Gastroesophageal sphincter (tissue), 4 donors: Measurements from ENCODE around the gene CNNM4. TPM values are rescaled to one million over a fixed set of nuclear protein-coding genes. Genes with fewer than 3 reads are reported as not detected.

Experiments used
- ATAC-seq: fragments of 150-250 bp; one replicate; pipeline ENCODE4 v1.9.1; 2016; ENCODE audit warnings: mild to moderate bottlenecking, moderate library complexity
- H3K27ac ChIP-seq, 4 donors: fragments of 200-600 bp; sonication (generic) in 3 of 4; 1 replicate in 3 of 4; 2 replicates in 1 of 4; pipeline ENCODE4 v1.5.1; 2016 to 2019
- H3K27me3 ChIP-seq: fragments of 200-600 bp; sonication (generic); one replicate; pipeline ENCODE4 v1.5.1; 2019
- H3K36me3 ChIP-seq, 2 donors: fragments of 200-600 bp; sonication (generic); one replicate each; pipeline ENCODE4 v1.5.1; 2019; ENCODE audit warnings: control low read depth in 1 of 2
- H3K4me1 ChIP-seq, 3 donors: fragments of 200-600 bp; sonication (generic); 1 replicate in 2 of 3; 2 replicates in 1 of 3; pipeline ENCODE4 v1.5.1; 2016 to 2019; ENCODE audit warnings: control low read depth in 2 of 3
- H3K4me3 ChIP-seq, 2 donors: fragments of 200-600 bp; sonication (generic); one replicate each; pipeline ENCODE4 v1.5.1; 2019; ENCODE audit warnings: mild to moderate bottlenecking in 1 of 2, moderate library complexity in 1 of 2
- H3K9me3 ChIP-seq, 3 donors: fragments of 200-600 bp; sonication (generic); one replicate each; pipeline ENCODE4 v1.5.1; 2017 to 2019; ENCODE audit warnings: control low read depth in 2 of 3
- EP300 ChIP-seq: sonication (generic); formaldehyde crosslinking; IDR thresholded peaks from one replicate; pipeline ENCODE4 v1.6.1; 2017; ENCODE audit warnings: antibody characterized with exemption, mild to moderate bottlenecking
- POLR2A ChIP-seq, 2 donors: fragments of 450-650 bp; IDR thresholded peaks; one replicate each; pipeline ENCODE4 v1.6.1; 2017; ENCODE audit warnings: antibody characterized with exemption in 2 of 2, mild to moderate bottlenecking in 2 of 2, moderate library complexity in 1 of 2
- POLR2AphosphoS5 ChIP-seq: sonication (generic); formaldehyde crosslinking; IDR thresholded peaks from one replicate; pipeline ENCODE4 v1.6.1; 2017; ENCODE audit warnings: antibody characterized with exemption
- WGBS, 2 donors: methylation state at CpG; one replicate each; pipeline ENCODE4 v1.1.5; 2018; ENCODE audit warnings: low coverage in 1 of 2; 5-methylcytosine and 5-hydroxymethylcytosine counted together
- total RNA-seq, 4 donors: library from RNA; depleted of rRNA; stranded (reverse); fragments of >200 nt; gene quantifications; one replicate each; pipeline ENCODE4 v1.1.0, GENCODE V29; 2016
- TF ChIP-seq, protein P1 (sequence below), 4 experiments: fragments of 200-600 bp in 2 of 4; fragments of 450-650 bp in 2 of 4; sonication (generic) in 1 of 4; IDR thresholded peaks; one replicate each; pipeline ENCODE4 v1.5.1; 2017 to 2019; ENCODE audit warnings: antibody characterized with exemption in 4 of 4, mild to moderate bottlenecking in 2 of 4, moderate library complexity in 2 of 4

Gene CNNM4
- total RNA-seq, 4 donors from 2014 or later = 2.7 to 6.1 (median 5.5) TPM

DNA sequence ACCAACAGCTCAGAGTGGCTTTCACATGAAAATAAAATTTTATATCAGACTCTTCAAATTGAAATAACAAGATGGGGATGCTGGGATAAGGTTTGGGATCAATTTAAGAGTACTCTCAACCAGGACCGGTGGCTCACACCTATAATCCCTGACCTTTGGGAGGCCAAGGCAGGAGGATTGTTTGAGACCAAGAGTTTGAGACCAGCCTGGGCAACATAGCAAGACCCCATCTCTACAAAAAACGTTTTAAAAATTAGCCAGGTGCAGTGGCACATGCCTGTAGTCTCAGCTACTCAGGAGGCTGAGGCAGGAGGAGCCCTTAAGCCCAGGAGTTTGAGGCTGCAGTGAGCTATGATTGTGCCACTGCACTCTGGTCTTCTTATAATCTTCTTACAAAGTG, 23.5 kb upstream of the CNNM4 start:
- Histone ChIP-seq H3K27ac (no peak overlapping the region), H3K27me3 (no peaks in the 10 kb centered on the region), H3K9me3 (no peaks in the 10 kb centered on the region), H3K4me3 (no peak overlapping the region), H3K36me3 (peaks cover 5 to 34% of the 10 kb centered on the region in 2 donors), H3K4me1 (peaks cover 5 to 65% (median 22%) of the 10 kb centered on the region in 3 donors)
- TF ChIP-seq POLR2AphosphoS5 (no peak), POLR2A (IDR thresholded peaks at IDR 0.05) (no peak), EP300 (no peak)
- TF ChIP-seq, protein P1, sequence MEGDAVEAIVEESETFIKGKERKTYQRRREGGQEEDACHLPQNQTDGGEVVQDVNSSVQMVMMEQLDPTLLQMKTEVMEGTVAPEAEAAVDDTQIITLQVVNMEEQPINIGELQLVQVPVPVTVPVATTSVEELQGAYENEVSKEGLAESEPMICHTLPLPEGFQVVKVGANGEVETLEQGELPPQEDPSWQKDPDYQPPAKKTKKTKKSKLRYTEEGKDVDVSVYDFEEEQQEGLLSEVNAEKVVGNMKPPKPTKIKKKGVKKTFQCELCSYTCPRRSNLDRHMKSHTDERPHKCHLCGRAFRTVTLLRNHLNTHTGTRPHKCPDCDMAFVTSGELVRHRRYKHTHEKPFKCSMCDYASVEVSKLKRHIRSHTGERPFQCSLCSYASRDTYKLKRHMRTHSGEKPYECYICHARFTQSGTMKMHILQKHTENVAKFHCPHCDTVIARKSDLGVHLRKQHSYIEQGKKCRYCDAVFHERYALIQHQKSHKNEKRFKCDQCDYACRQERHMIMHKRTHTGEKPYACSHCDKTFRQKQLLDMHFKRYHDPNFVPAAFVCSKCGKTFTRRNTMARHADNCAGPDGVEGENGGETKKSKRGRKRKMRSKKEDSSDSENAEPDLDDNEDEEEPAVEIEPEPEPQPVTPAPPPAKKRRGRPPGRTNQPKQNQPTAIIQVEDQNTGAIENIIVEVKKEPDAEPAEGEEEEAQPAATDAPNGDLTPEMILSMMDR (IDR thresholded peaks at IDR 0.05) = no peak
- 78 to 83% methylated on average over 2 of the region's 2 CpGs for WGBS, 2 donors
- ATAC-seq = no peak

DNA sequence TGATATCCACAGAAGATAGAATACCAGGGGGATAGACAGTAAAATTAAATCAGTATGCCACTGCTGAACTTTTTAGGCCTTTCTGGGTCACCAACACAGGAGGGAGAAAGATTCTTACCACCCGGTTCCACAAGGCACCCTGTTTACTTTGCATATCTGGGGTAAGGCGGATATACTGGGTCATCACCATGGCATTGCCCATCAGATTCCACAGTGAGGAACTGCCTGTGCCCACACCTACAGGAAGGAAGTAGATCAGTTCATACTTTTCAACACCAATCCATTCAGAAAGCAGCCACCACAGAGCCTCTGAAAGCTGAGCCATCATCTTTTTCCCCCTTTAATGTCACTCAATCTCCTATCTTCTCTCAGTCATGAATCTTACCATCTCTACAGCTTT, 22.9 kb upstream of the CNNM4 start:
- Histone ChIP-seq H3K36me3 (peaks cover 5 to 28% of the 10 kb centered on the region in 2 donors), H3K27me3 (no peaks in the 10 kb centered on the region), H3K4me1 (peaks cover 5 to 65% (median 22%) of the 10 kb centered on the region in 3 donors), H3K4me3 (no peak overlapping the region), H3K9me3 (no peaks in the 10 kb centered on the region), H3K27ac (no peak overlapping the region)
- TF ChIP-seq, protein P1 (IDR thresholded peaks at IDR 0.05) = no peak
- TF ChIP-seq POLR2A (IDR thresholded peaks at IDR 0.05) (no peak), POLR2AphosphoS5 (no peak)
- ATAC-seq = no peak
- 52 to 63% methylated on average over 2 of the region's 2 CpGs for WGBS, 2 donors

DNA sequence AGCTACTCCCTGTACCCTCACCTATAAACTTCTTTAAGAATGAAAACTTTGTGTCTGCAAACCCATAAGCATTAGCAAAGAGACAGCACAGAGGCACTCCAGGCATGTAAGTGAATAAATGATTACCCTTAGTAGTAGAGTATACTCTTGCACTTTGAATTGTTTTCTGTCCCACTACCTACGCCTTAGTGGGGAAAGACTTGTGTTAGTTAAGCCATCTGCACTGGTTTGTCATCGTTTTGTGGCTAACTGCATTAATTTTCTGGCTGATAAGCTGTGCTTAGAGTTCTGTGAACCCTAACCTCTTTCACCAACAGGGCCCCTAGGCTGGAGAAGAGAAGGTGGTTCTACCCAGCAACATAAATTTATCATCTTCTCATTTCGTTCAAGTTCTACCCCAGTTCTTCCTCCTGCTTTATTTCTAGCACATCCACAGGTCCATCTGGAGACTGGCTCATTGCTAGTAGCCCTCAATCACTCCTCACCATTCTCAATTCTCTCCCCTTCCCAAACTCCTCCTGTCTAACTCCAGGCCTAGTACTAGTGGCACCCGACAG, 21.5 kb upstream of the CNNM4 start:
- Histone ChIP-seq H3K9me3 (no peaks in the 10 kb centered on the region), H3K27ac (peak overlapping the region; percentile 77 to 92 (median 81)), H3K27me3 (no peaks in the 10 kb centered on the region), H3K36me3 (peaks cover 0 to 15% of the 10 kb centered on the region in 2 donors), H3K4me3 (peak overlapping the region; percentile 80 to 100), H3K4me1 (peaks cover 5 to 59% (median 22%) of the 10 kb centered on the region in 3 donors)
- ATAC-seq = no peak
- TF ChIP-seq POLR2AphosphoS5 = no peak
- TF ChIP-seq, protein P1 (IDR thresholded peaks at IDR 0.05) = no peak
- TF ChIP-seq POLR2A (IDR thresholded peaks at IDR 0.05) = no peak
- TF ChIP-seq EP300 = no peak
- 18 to 38% methylated on average over 3 to 4 of the region's 4 CpGs for WGBS, 2 donors

DNA sequence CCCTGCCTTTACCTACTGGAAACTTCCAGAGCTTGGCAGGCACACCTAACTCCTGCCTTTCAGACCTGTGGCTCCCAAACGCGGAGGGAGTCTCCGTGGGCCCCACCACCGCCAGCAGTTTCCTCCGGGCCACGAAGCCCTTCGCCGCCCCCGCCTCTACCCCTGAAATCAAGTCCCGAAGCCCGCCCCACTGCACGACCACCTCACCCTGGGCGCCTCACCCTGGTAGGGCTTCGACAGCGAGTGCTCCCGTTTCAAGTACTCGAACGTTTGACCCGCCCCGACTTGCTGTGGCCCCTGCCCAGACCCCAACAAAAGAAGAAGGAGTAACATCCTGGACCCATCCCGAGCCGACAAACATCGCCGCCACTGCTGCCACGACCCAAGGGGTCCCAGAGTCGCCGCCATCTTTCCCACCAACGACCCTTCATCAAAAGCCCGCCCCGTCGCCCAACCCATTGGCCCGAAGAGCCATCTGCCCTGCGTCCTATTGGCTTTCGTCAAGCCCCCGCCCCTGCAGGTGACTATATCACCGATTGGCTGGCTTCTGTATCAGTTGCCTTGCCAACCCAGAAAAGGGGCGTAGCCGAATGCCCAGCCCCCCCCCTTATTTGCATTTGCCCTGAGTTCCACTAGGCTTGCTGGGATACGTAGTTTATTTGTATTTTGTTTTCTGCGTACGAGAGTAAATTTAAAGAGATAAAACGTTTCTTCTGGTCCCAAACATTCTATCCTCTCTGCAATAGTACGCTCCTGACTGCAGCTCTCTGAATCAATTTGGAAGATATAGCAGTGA, 20.9 kb upstream of the CNNM4 start, which contains the start of gene LMAN2L:
Gene LMAN2L (minus strand): TSS at position 432 of the 796 bp plus-strand sequence. CDS start 24 bp downstream, at position 408.
- peak within 1 kb of the TSS; percentile 80 to 100 for H3K4me3 ChIP-seq
- WGBS, 2 donors = 1 to 2% methylated on average over 8 to 19 of the region's 43 CpGs
- peak within 1 kb of the TSS; percentile 77 to 92 (median 81) for H3K27ac ChIP-seq
- peaks cover 5 to 53% (median 20%) of the 10 kb centered on the region in 3 donors for H3K4me1 ChIP-seq
- H3K27me3 ChIP-seq = no peaks in the 10 kb centered on the region
- ATAC-seq = peak; percentile 100
- peaks cover 0 to 13% of the 10 kb centered on the region in 2 donors for H3K36me3 ChIP-seq
- TF ChIP-seq POLR2AphosphoS5 = peak; percentile 44
- peak in 1 of 2 donors; percentile 26 for TF ChIP-seq POLR2A (IDR thresholded peaks at IDR 0.05)
- no peak for TF ChIP-seq EP300
- TF ChIP-seq, protein P1 (IDR thresholded peaks at IDR 0.05) = peak in 1 of 4 experiments; percentile 24
- H3K9me3 ChIP-seq = no peaks in the 10 kb centered on the region
